HFFc6 (cell line): Measurements from ENCODE around the gene KMO. TPM values are rescaled to one million over a fixed set of nuclear protein-coding genes. Genes with fewer than 3 reads are reported as not detected.

Experiments used
- DNase-seq: peaks from one replicate; pipeline ENCODE4 v3.0.0-alpha.2; 2018
- H3K27ac Mint-ChIP-seq: 2 replicates; pipeline ENCODE4 v1.8.0; 2020; ENCODE audit warnings: mild to moderate bottlenecking, mixed read lengths
- H3K27me3 Mint-ChIP-seq: 2 replicates; pipeline ENCODE4 v1.8.0; 2021; ENCODE audit warnings: mild to moderate bottlenecking, moderate library complexity, mixed read lengths; ENCODE audit not compliant: insufficient read depth
- H3K36me3 Mint-ChIP-seq: 2 replicates; pipeline ENCODE4 v1.8.0; 2021; ENCODE audit warnings: low read depth, mixed read lengths
- H3K4me1 Mint-ChIP-seq: 2 replicates; pipeline ENCODE4 v1.8.0; 2020; ENCODE audit warnings: low read depth, mixed read lengths
- H3K4me3 Mint-ChIP-seq: 2 replicates; pipeline ENCODE4 v1.8.0; 2020; ENCODE audit warnings: mild to moderate bottlenecking, moderate library complexity, mixed read lengths
- H3K9me3 Mint-ChIP-seq: 2 replicates; pipeline ENCODE4 v1.8.0; 2020; ENCODE audit warnings: mild to moderate bottlenecking, mixed read lengths
- total RNA-seq, 6 experiments: library from RNA; stranded (reverse); fragmentation: NEBNext Ultra II Directional; extraction: Animal tissue kit (Norgen Biotek cat#: 25700); gene quantifications; 2 replicates in 1 of 6; 3 replicates in 5 of 6; pipeline ENCODE4 v1.2.3, GENCODE V29; 2021
- TF ChIP-seq, protein P1 (sequence below): fragments of 200-600 bp; sonication (generic); IDR thresholded peaks from 2 replicates; pipeline ENCODE4 v1.5.0; 2021; ENCODE audit warnings: antibody characterized with exemption, mild to moderate bottlenecking

Gene KMO
- total RNA-seq, 6 experiments from 2014 or later, result not detected

- peaks cover 44% of the 10 kb centered on the region for H3K4me1 Mint-ChIP-seq
- DNase-seq, result peak; percentile 65
- 0 out of 2 replicates have a peak, but pooled peaks cover 9% of the 10 kb centered on the region for H3K36me3 Mint-ChIP-seq
- H3K4me3 Mint-ChIP-seq, result peak overlapping the region; percentile 6; the same call in 1 of the 2 replicates
- TF ChIP-seq, protein P1, sequence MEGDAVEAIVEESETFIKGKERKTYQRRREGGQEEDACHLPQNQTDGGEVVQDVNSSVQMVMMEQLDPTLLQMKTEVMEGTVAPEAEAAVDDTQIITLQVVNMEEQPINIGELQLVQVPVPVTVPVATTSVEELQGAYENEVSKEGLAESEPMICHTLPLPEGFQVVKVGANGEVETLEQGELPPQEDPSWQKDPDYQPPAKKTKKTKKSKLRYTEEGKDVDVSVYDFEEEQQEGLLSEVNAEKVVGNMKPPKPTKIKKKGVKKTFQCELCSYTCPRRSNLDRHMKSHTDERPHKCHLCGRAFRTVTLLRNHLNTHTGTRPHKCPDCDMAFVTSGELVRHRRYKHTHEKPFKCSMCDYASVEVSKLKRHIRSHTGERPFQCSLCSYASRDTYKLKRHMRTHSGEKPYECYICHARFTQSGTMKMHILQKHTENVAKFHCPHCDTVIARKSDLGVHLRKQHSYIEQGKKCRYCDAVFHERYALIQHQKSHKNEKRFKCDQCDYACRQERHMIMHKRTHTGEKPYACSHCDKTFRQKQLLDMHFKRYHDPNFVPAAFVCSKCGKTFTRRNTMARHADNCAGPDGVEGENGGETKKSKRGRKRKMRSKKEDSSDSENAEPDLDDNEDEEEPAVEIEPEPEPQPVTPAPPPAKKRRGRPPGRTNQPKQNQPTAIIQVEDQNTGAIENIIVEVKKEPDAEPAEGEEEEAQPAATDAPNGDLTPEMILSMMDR, result no peak
- peak overlapping the region; percentile 76 for H3K27ac Mint-ChIP-seq
- H3K9me3 Mint-ChIP-seq, result peaks cover 4% of the 10 kb centered on the region; the same call in 1 of the 2 replicates
- peaks cover 7% of the 10 kb centered on the region for H3K27me3 Mint-ChIP-seq
Observed at GRCh38 chr1:241641773-241642592, 109.8 kb downstream of the KMO start.

- Mint-ChIP-seq H3K27ac (no peak overlapping the region), H3K27me3 (peaks cover 7% of the 10 kb centered on the region), H3K4me3 (no peak overlapping the region), H3K9me3 (peaks cover 4% of the 10 kb centered on the region; the same call in 1 of the 2 replicates), H3K36me3 (0 out of 2 replicates have a peak, but pooled peaks cover 9% of the 10 kb centered on the region), H3K4me1 (peaks cover 41% of the 10 kb centered on the region)
- no peak for DNase-seq
- TF ChIP-seq, protein P1, result no peak
Observed at GRCh38 chr1:241642593-241642944, 110.4 kb downstream of the KMO start.

- Mint-ChIP-seq H3K9me3 (peaks cover 4% of the 10 kb centered on the region; the same call in 1 of the 2 replicates), H3K27me3 (peaks cover 7% of the 10 kb centered on the region), H3K4me3 (no peak overlapping the region), H3K4me1 (peaks cover 29% of the 10 kb centered on the region), H3K27ac (no peak overlapping the region), H3K36me3 (0 out of 2 replicates have a peak, but pooled peaks cover 9% of the 10 kb centered on the region)
- DNase-seq, result no peak
- TF ChIP-seq, protein P1, result no peak
Observed at GRCh38 chr1:241644259-241644658, 112.1 kb downstream of the KMO start.

- H3K27ac Mint-ChIP-seq, result no peak overlapping the region
- peaks cover 29% of the 10 kb centered on the region for H3K4me1 Mint-ChIP-seq
- H3K9me3 Mint-ChIP-seq, result peaks cover 4% of the 10 kb centered on the region; the same call in 1 of the 2 replicates
- TF ChIP-seq, protein P1, result no peak
- H3K36me3 Mint-ChIP-seq, result 0 out of 2 replicates have a peak, but pooled peaks cover 9% of the 10 kb centered on the region
- DNase-seq, result no peak
- H3K27me3 Mint-ChIP-seq, result peaks cover 9% of the 10 kb centered on the region
- H3K4me3 Mint-ChIP-seq, result no peak overlapping the region
Observed at GRCh38 chr1:241645199-241645598, 113.0 kb downstream of the KMO start.

Other genes with a start within 250 kb of the KMO start
- 1 to 10 TPM; 1.5 to 2.4 (median 2.1) TPM for gene RGS7, start 175.2 kb upstream of the KMO start, total RNA-seq
- gene FH, start 12.6 kb upstream of the KMO start, total RNA-seq, result 100 to 1,000 TPM; 107 to 137 (median 123) TPM
- 10 to 100 TPM; 15.2 to 17.9 (median 16.5) TPM for gene CHML, start 108.0 kb downstream of the KMO start, total RNA-seq
- gene OPN3, start 108.0 kb downstream of the KMO start, total RNA-seq, result 10 to 100 TPM in 2 of 6 experiments, 1 to 10 TPM in 4; 7.3 to 13.1 (median 9.7) TPM
- gene WDR64, start 119.9 kb downstream of the KMO start, total RNA-seq, result not detected